CD14-positive monocyte (primary cell): ENCODE measurements around the gene GPC6. TPM values are rescaled to one million over a fixed set of nuclear protein-coding genes. Genes with fewer than 3 reads are reported as not detected.

Source experiments
- DNase-seq, 3 donors: peaks; one replicate each; pipeline ENCODE4 v3.0.0-alpha.2; 2011 to 2022
- H2AFZ ChIP-seq: 2 replicates; pipeline ENCODE4 v1.6.0; 2012; ENCODE audit warnings: mild to moderate bottlenecking, low read depth, low read length, inconsistent platforms; ENCODE audit not compliant: insufficient read depth, poor library complexity, severe bottlenecking
- H3K27ac ChIP-seq, 2 donors: 1 replicate in 1 of 2; 2 replicates in 1 of 2; pipeline ENCODE4 v1.5.1; 2012 to 2013; ENCODE audit warnings: low read length in 2 of 2, control low read depth in 1 of 2, inconsistent platforms in 1 of 2, low read depth in 1 of 2, mild to moderate bottlenecking in 1 of 2
- H3K27me3 ChIP-seq, 2 donors: one replicate each; pipeline versions ENCODE4 v1.6.0 to v1.6.1; 2011 to 2013; ENCODE audit warnings: low read length in 2 of 2; ENCODE audit not compliant: control insufficient read depth in 2 of 2, insufficient read depth in 2 of 2
- H3K36me3 ChIP-seq, 2 donors: replicated peaks in 1 of 2; 1 replicate in 1 of 2; 2 replicates in 1 of 2; pipeline versions ENCODE4 v1.5.1 to v1.6.1; 2012 to 2013; ENCODE audit warnings: low read length in 2 of 2, control low read depth in 1 of 2, inconsistent platforms in 1 of 2, mild to moderate bottlenecking in 1 of 2; ENCODE audit not compliant: insufficient read depth in 2 of 2, control insufficient read depth in 1 of 2
- H3K4me1 ChIP-seq, 2 donors: 1 replicate in 1 of 2; 2 replicates in 1 of 2; pipeline versions ENCODE4 v1.5.1 to v1.6.1; 2012 to 2013; ENCODE audit warnings: low read length in 2 of 2, control low read depth in 1 of 2, inconsistent platforms in 1 of 2, mild to moderate bottlenecking in 1 of 2, moderate library complexity in 1 of 2; ENCODE audit not compliant: insufficient read depth in 2 of 2, control insufficient read depth in 1 of 2
- H3K4me2 ChIP-seq: replicated peaks from 2 replicates; pipeline ENCODE3; 2012; ENCODE audit warnings: low read length, moderate library complexity, mild to moderate bottlenecking; ENCODE audit not compliant: poor library complexity, severe bottlenecking; ENCODE audit errors: extremely low read depth
- H3K4me3 ChIP-seq, 3 experiments: fragments of 200-600 bp in 1 of 3; sonication (generic) in 1 of 3; replicated peaks in 1 of 3; 1 replicate in 2 of 3; 2 replicates in 1 of 3; pipeline ENCODE4 v1.5.1; 2011 to 2013; ENCODE audit warnings: low read length in 3 of 3, mild to moderate bottlenecking in 3 of 3, control low read depth in 2 of 3, low read depth in 2 of 3, inconsistent platforms in 1 of 3, moderate library complexity in 1 of 3
- H3K79me2 ChIP-seq: 2 replicates; pipeline ENCODE4 v1.6.0; 2012; ENCODE audit warnings: mild to moderate bottlenecking, control low read depth, inconsistent platforms, low read length, moderate library complexity; ENCODE audit not compliant: insufficient read depth
- H3K9ac ChIP-seq: 2 replicates; pipeline ENCODE4 v1.6.0; 2017; ENCODE audit warnings: low read length, mild to moderate bottlenecking; ENCODE audit not compliant: insufficient read depth, poor library complexity, severe bottlenecking
- H3K9me3 ChIP-seq, 2 donors: replicated peaks in 1 of 2; 1 replicate in 1 of 2; 2 replicates in 1 of 2; pipeline versions ENCODE4 v1.5.1 to v1.6.1; 2012 to 2013; ENCODE audit warnings: low read length in 2 of 2, control low read depth in 1 of 2; ENCODE audit not compliant: control insufficient read depth in 1 of 2, insufficient read depth in 1 of 2
- H4K20me1 ChIP-seq: 2 replicates; pipeline ENCODE4 v1.6.0; 2012; ENCODE audit warnings: mild to moderate bottlenecking, low read length, control low read depth, moderate library complexity; ENCODE audit not compliant: insufficient read depth
- H3K27ac Mint-ChIP-seq, 7 donors: one replicate each; pipeline ENCODE4 v1.8.0; 2020; ENCODE audit warnings: mild to moderate bottlenecking in 7 of 7, mixed read lengths in 7 of 7, moderate library complexity in 6 of 7, inconsistent platforms in 2 of 7
- H3K27me3 Mint-ChIP-seq, 3 donors: one replicate each; pipeline ENCODE4 v1.8.0; 2021 to 2022; ENCODE audit warnings: low read depth in 3 of 3, mild to moderate bottlenecking in 3 of 3, mixed read lengths in 3 of 3, moderate library complexity in 3 of 3, inconsistent platforms in 1 of 3
- H3K36me3 Mint-ChIP-seq, 2 donors: one replicate each; pipeline ENCODE4 v1.8.0; 2020; ENCODE audit warnings: mixed read lengths in 2 of 2, inconsistent platforms in 1 of 2, mild to moderate bottlenecking in 1 of 2
- H3K4me1 Mint-ChIP-seq: one replicate; pipeline ENCODE4 v1.8.0; 2020; ENCODE audit warnings: mild to moderate bottlenecking, mixed read lengths
- H3K4me3 Mint-ChIP-seq, 2 donors: one replicate each; pipeline ENCODE4 v1.8.0; 2020; ENCODE audit warnings: mild to moderate bottlenecking in 2 of 2, mixed read lengths in 2 of 2, moderate library complexity in 1 of 2
- H3K9me3 Mint-ChIP-seq, 7 donors: one replicate each; pipeline ENCODE4 v1.8.0; 2020 to 2022; ENCODE audit warnings: mixed read lengths in 7 of 7, mild to moderate bottlenecking in 6 of 7, moderate library complexity in 6 of 7, inconsistent platforms in 2 of 7
- WGBS: methylation state at CpG from one replicate; pipeline ENCODE4 v1.1.5; 2013; ENCODE audit warnings: missing lambda C conversion rate; ENCODE audit not compliant: insufficient coverage; 5-methylcytosine and 5-hydroxymethylcytosine counted together
- intact Hi-C, 2 donors: fragments of 100-400 bp; cut with micrococcal nuclease; formaldehyde crosslinking; loops; one replicate each; pipeline versions ENCODE4 v1.15.0 to v1.15.1; 2023
- polyA plus RNA-seq, 3 donors: library from polyadenylated mRNA; depleted of rRNA in 1 of 3; unstranded in 2 of 3; stranded (reverse) in 1 of 3; fragments of 300-500 nt in 2 of 3; fragments of >200 nt in 1 of 3; fragmentation: Illumina TruSeq in 2 of 3; gene quantifications; 1 replicate in 2 of 3; 2 replicates in 1 of 3; pipeline ENCODE4 v1.2.3, GENCODE V29; 2012 to 2021
- TF ChIP-seq, protein P1 (sequence below): fragments of 200-600 bp; IDR thresholded peaks from one replicate; pipeline ENCODE4 v1.8.0; 2022; ENCODE audit warnings: antibody characterized with exemption, mild to moderate bottlenecking

The GPC6 gene
- polyA plus RNA-seq, 3 donors: not detected

DNA sequence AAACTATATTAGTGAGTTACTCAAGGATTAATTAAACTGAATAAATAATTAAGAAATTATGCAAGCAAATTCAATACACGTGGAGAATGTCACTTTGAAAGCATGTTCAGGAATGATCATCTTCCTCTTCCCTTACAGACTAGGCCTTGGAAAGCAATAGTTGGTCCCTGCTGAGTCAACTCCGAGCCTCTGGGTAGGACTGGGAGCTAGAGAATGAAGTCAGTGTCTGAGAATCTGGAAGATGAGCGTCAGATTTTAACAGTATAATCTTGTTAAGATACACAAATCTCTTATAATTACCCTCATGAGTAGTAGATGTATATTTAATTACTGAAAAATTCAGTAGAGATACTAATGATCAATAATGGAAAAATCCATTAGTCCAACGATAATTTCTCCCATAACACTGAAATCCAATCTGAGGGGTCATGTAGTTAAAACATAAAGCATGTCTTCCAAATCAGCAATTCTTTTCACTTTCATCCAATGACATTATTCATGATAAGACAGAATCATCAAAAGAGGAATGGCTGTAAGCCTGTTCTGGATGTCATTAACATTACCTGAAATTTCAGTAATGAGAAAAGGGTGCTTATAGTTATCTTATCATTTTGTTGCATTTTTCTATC lies 829.9 kb downstream of the GPC6 start:
- DNase-seq: no peak
- Histone ChIP-seq H3K9me3 (no peaks in the 10 kb centered on the region), H3K9ac (no peak overlapping the region), H3K27me3 (no peaks in the 10 kb centered on the region), H3K4me3 (no peak overlapping the region), H3K4me2 (no peak overlapping the region), H3K36me3 (no peaks in the 10 kb centered on the region), H3K27ac (no peak overlapping the region), H2AFZ (no peak overlapping the region), H3K4me1 (no peaks in the 10 kb centered on the region), H3K79me2 (no peaks in the 10 kb centered on the region), H4K20me1 (no peaks in the 10 kb centered on the region)
- Mint-ChIP-seq H3K4me1 (no peaks in the 10 kb centered on the region), H3K27me3 (no peaks in the 10 kb centered on the region), H3K36me3 (no peaks in the 10 kb centered on the region), H3K9me3 (peaks cover 0 to 4% (median 3%) of the 10 kb centered on the region in 7 donors), H3K27ac (no peak overlapping the region), H3K4me3 (no peak overlapping the region)
- intact Hi-C loops: no loop called here
- TF ChIP-seq, protein P1, sequence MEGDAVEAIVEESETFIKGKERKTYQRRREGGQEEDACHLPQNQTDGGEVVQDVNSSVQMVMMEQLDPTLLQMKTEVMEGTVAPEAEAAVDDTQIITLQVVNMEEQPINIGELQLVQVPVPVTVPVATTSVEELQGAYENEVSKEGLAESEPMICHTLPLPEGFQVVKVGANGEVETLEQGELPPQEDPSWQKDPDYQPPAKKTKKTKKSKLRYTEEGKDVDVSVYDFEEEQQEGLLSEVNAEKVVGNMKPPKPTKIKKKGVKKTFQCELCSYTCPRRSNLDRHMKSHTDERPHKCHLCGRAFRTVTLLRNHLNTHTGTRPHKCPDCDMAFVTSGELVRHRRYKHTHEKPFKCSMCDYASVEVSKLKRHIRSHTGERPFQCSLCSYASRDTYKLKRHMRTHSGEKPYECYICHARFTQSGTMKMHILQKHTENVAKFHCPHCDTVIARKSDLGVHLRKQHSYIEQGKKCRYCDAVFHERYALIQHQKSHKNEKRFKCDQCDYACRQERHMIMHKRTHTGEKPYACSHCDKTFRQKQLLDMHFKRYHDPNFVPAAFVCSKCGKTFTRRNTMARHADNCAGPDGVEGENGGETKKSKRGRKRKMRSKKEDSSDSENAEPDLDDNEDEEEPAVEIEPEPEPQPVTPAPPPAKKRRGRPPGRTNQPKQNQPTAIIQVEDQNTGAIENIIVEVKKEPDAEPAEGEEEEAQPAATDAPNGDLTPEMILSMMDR: no peak
- WGBS: no CpG with 5 or more reads among the region's 4 CpGs

DNA sequence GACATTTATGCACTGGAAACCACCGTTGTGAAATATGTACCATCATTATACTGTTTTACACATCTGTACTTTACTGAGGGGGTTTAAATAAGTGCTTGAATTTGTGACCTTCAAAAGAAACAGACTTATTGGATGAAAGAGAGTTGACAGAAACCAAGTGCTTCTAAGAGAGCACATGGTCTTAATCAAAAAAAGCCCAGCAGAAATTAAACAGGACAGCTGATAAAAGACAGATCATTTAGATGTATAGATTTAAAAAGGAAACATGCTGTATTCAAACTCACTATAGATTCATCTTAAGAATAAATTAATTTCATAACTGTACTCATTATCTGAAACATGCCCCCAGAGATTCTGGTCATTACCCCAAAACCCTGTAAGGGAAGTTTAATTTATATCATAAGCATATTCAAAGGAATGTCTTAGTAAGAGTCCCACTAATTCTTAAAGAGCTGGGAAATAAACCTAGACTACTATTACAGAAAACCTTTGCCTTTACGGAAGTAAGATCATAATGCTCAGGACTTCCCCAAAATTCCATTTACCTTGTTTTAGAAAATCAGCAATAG lies 831.1 kb downstream of the GPC6 start:
- no peak overlapping the region for H3K27ac Mint-ChIP-seq
- peaks cover 0 to 2% (median 0%) of the 10 kb centered on the region in 3 donors for H3K27me3 Mint-ChIP-seq
- no peaks in the 10 kb centered on the region for H3K36me3 Mint-ChIP-seq
- H4K20me1 ChIP-seq: no peaks in the 10 kb centered on the region
- no peak overlapping the region for H3K9ac ChIP-seq
- no peak overlapping the region for H3K4me3 ChIP-seq
- H3K79me2 ChIP-seq: no peaks in the 10 kb centered on the region
- H3K27ac ChIP-seq: no peak overlapping the region
- H3K4me3 Mint-ChIP-seq: no peak overlapping the region
- H3K4me1 Mint-ChIP-seq: no peaks in the 10 kb centered on the region
- no CpG with 5 or more reads among the region's 2 CpGs for WGBS
- no peaks in the 10 kb centered on the region for H3K4me1 ChIP-seq
- no peak for DNase-seq
- intact Hi-C loops: no loop called here
- no peaks in the 10 kb centered on the region for H3K9me3 ChIP-seq
- H3K4me2 ChIP-seq: no peak overlapping the region
- no peaks in the 10 kb centered on the region for H3K36me3 ChIP-seq
- no peaks in the 10 kb centered on the region for H3K27me3 ChIP-seq
- H2AFZ ChIP-seq: no peak overlapping the region
- peaks cover 0 to 4% (median 2%) of the 10 kb centered on the region in 7 donors for H3K9me3 Mint-ChIP-seq
- TF ChIP-seq, protein P1: no peak
